Liver (tissue), 9 donors: ENCODE measurements around the gene DOCK9. TPM values are rescaled to one million over a fixed set of nuclear protein-coding genes. Genes with fewer than 3 reads are reported as not detected.

ENCODE experiments used
- DNase-seq: peaks from one replicate; pipeline ENCODE4 v3.0.0-alpha.2; 2017; ENCODE audit warnings: low spot score
- H3K27ac ChIP-seq, 2 donors: one replicate each; pipeline ENCODE4 v1.7.0; 2013; ENCODE audit warnings: inconsistent platforms in 2 of 2, low read length in 2 of 2, control low read depth in 1 of 2, low read depth in 1 of 2, mild to moderate bottlenecking in 1 of 2
- H3K27me3 ChIP-seq, 4 donors: one replicate each; pipeline versions ENCODE4 v1.6.1 to v1.7.0; 2013; ENCODE audit warnings: low read length in 3 of 4, inconsistent platforms in 1 of 4, mild to moderate bottlenecking in 1 of 4, moderate library complexity in 1 of 4; ENCODE audit not compliant: control insufficient read depth in 4 of 4, insufficient read depth in 4 of 4
- H3K36me3 ChIP-seq, 4 donors: one replicate each; pipeline versions ENCODE4 v1.6.1 to v1.7.0; 2013; ENCODE audit warnings: low read length in 3 of 4, mild to moderate bottlenecking in 3 of 4, low read depth in 1 of 4, moderate library complexity in 1 of 4; ENCODE audit not compliant: control insufficient read depth in 4 of 4, insufficient read depth in 3 of 4
- H3K4me1 ChIP-seq, 4 donors: one replicate each; pipeline versions ENCODE4 v1.6.1 to v1.7.0; 2013; ENCODE audit warnings: low read length in 3 of 4, mild to moderate bottlenecking in 3 of 4, moderate library complexity in 1 of 4; ENCODE audit not compliant: control insufficient read depth in 4 of 4, insufficient read depth in 4 of 4
- H3K4me3 ChIP-seq, 3 donors: one replicate each; pipeline versions ENCODE4 v1.6.1 to v1.7.0; 2013; ENCODE audit warnings: low read length in 3 of 3, control low read depth in 1 of 3, low read depth in 1 of 3, mild to moderate bottlenecking in 1 of 3
- H3K9ac ChIP-seq, 2 donors: one replicate each; pipeline ENCODE4 v1.7.0; 2013; ENCODE audit warnings: low read length in 2 of 2, mild to moderate bottlenecking in 2 of 2, moderate library complexity in 2 of 2, control low read depth in 1 of 2, low read depth in 1 of 2
- H3K9me3 ChIP-seq, 4 donors: one replicate each; pipeline versions ENCODE4 v1.6.1 to v1.7.0; 2013; ENCODE audit warnings: low read length in 3 of 4; ENCODE audit not compliant: control insufficient read depth in 4 of 4
- EGR1 ChIP-seq, 2 donors: IDR thresholded peaks; 2 replicates each; pipeline ENCODE4 v1.6.1; 2016 to 2018; ENCODE audit warnings: antibody characterized with exemption in 2 of 2, low read depth in 2 of 2
- FOXA1 ChIP-seq: IDR thresholded peaks from 2 replicates; pipeline ENCODE4 v1.6.1; 2016; ENCODE audit warnings: antibody characterized with exemption
- FOXA2 ChIP-seq: IDR thresholded peaks from 2 replicates; pipeline ENCODE4 v1.6.1; 2016; ENCODE audit warnings: antibody characterized with exemption
- HNF4A ChIP-seq, 2 donors: conservative IDR thresholded peaks; 2 replicates each; pipeline ENCODE4 v1.6.1; 2016; ENCODE audit warnings: antibody characterized with exemption in 2 of 2, mild to moderate bottlenecking in 2 of 2
- HNF4G ChIP-seq: IDR thresholded peaks from 2 replicates; pipeline ENCODE4 v1.6.1; 2016; ENCODE audit warnings: antibody characterized with exemption
- JUND ChIP-seq, 2 donors: IDR thresholded peaks; 2 replicates each; pipeline ENCODE4 v1.6.1; 2016; ENCODE audit warnings: antibody characterized with exemption in 2 of 2
- NR2F2 ChIP-seq: IDR thresholded peaks from 2 replicates; pipeline ENCODE4 v1.6.1; 2016; ENCODE audit warnings: antibody characterized with exemption
- RAD21 ChIP-seq, 2 donors: IDR thresholded peaks; 2 replicates each; pipeline ENCODE4 v1.6.1; 2016; ENCODE audit warnings: antibody characterized with exemption in 2 of 2, mild to moderate bottlenecking in 2 of 2
- REST ChIP-seq: IDR thresholded peaks from 2 replicates; pipeline ENCODE4 v1.6.1; 2016; ENCODE audit warnings: antibody characterized with exemption, mild to moderate bottlenecking
- RXRA ChIP-seq, 2 donors: IDR thresholded peaks; 2 replicates each; pipeline ENCODE4 v1.6.1; 2017 to 2018; ENCODE audit warnings: antibody characterized with exemption in 2 of 2, mild to moderate bottlenecking in 1 of 2
- SP1 ChIP-seq: IDR thresholded peaks from 2 replicates; pipeline ENCODE4 v1.6.1; 2018; ENCODE audit warnings: antibody characterized with exemption, mild to moderate bottlenecking
- TAF1 ChIP-seq: conservative IDR thresholded peaks from 2 replicates; pipeline ENCODE4 v1.6.1; 2016; ENCODE audit warnings: antibody characterized with exemption, mild to moderate bottlenecking
- YY1 ChIP-seq: IDR thresholded peaks from 2 replicates; pipeline ENCODE4 v1.6.1; 2016; ENCODE audit warnings: antibody characterized with exemption, mild to moderate bottlenecking
- WGBS: extraction: QIAGEN DNeasy Blood & Tissue Kit; methylation state at CpG from one replicate; pipeline ENCODE4 v1.1.7; 2013; 5-methylcytosine and 5-hydroxymethylcytosine counted together
- polyA plus RNA-seq, 2 donors: library from polyadenylated mRNA; stranded (reverse) in 1 of 2; unstranded in 1 of 2; fragments of 200-250 nt in 1 of 2; fragments of >200 nt in 1 of 2; fragmentation: Nextera tagmentation in 1 of 2; extraction: Ambion mirVana in 1 of 2; gene quantifications; one replicate each; pipeline versions ENCODE4 v1.2.1 to v1.2.3, GENCODE V29; 2013 to 2015
- total RNA-seq, 2 donors: library from RNA; depleted of rRNA; stranded (reverse); fragments of >200 nt; gene quantifications; one replicate each; pipeline ENCODE4 v1.2.3, GENCODE V29; 2014
- TF ChIP-seq, protein P1 (sequence below): IDR thresholded peaks from 2 replicates; pipeline ENCODE4 v1.6.1; 2016; ENCODE audit warnings: antibody characterized with exemption
- TF ChIP-seq, protein P2 (sequence below): IDR thresholded peaks from 2 replicates; pipeline ENCODE4 v1.6.1; 2016; ENCODE audit warnings: antibody characterized with exemption
- TF ChIP-seq, protein P3 (sequence below): IDR thresholded peaks from 2 replicates; pipeline ENCODE4 v1.6.1; 2016; ENCODE audit warnings: antibody characterized with exemption
- TF ChIP-seq, protein P4 (sequence below): fragments of 150-350 bp; IDR thresholded peaks from 2 replicates; pipeline ENCODE4 v1.5.1; 2017; ENCODE audit warnings: improper control_type of control experiment, low read depth, low read length; ENCODE audit not compliant: missing input control
- donor health status: healthy.
- donor health status: healthy.
- donor health status: healthy.
- donor health status: healthy.
- donor health status: healthy.

The DOCK9 gene
- total and polyA plus RNA-seq, 4 donors, result 5.4 to 31.3 (median 10.6) TPM

- WGBS, result 96% methylated on average over 3 of the region's 3 CpGs
- no peaks in the 10 kb centered on the region for H3K27me3 ChIP-seq
- no peak overlapping the region for H3K4me3 ChIP-seq
- no peaks in the 10 kb centered on the region for H3K9me3 ChIP-seq
- H3K36me3 ChIP-seq, result no peaks in the 10 kb centered on the region
- H3K27ac ChIP-seq, result no peak overlapping the region
- no peak for DNase-seq
- no peak for TF ChIP-seq SP1
- no peak for TF ChIP-seq HNF4G
- no peak for TF ChIP-seq HNF4A (conservative IDR thresholded peaks at IDR 0.05)
- TF ChIP-seq, protein P1, sequence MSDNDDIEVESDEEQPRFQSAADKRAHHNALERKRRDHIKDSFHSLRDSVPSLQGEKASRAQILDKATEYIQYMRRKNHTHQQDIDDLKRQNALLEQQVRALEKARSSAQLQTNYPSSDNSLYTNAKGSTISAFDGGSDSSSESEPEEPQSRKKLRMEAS, result no peak
- no peak for TF ChIP-seq TAF1
- no peak for TF ChIP-seq RXRA (IDR thresholded peaks at IDR 0.05)
- TF ChIP-seq, protein P2, sequence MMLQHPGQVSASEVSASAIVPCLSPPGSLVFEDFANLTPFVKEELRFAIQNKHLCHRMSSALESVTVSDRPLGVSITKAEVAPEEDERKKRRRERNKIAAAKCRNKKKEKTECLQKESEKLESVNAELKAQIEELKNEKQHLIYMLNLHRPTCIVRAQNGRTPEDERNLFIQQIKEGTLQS, result no peak
- TF ChIP-seq, protein P3, sequence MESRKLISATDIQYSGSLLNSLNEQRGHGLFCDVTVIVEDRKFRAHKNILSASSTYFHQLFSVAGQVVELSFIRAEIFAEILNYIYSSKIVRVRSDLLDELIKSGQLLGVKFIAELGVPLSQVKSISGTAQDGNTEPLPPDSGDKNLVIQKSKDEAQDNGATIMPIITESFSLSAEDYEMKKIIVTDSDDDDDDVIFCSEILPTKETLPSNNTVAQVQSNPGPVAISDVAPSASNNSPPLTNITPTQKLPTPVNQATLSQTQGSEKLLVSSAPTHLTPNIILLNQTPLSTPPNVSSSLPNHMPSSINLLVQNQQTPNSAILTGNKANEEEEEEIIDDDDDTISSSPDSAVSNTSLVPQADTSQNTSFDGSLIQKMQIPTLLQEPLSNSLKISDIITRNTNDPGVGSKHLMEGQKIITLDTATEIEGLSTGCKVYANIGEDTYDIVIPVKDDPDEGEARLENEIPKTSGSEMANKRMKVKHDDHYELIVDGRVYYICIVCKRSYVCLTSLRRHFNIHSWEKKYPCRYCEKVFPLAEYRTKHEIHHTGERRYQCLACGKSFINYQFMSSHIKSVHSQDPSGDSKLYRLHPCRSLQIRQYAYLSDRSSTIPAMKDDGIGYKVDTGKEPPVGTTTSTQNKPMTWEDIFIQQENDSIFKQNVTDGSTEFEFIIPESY, result no peak
- no peak for TF ChIP-seq NR2F2
- no peak for TF ChIP-seq JUND (IDR thresholded peaks at IDR 0.05)
- TF ChIP-seq RAD21 (IDR thresholded peaks at IDR 0.05), result no peak
- TF ChIP-seq EGR1 (IDR thresholded peaks at IDR 0.05; ENCODE audit: low read depth in 2 of 2), result no peak
- TF ChIP-seq, protein P4, sequence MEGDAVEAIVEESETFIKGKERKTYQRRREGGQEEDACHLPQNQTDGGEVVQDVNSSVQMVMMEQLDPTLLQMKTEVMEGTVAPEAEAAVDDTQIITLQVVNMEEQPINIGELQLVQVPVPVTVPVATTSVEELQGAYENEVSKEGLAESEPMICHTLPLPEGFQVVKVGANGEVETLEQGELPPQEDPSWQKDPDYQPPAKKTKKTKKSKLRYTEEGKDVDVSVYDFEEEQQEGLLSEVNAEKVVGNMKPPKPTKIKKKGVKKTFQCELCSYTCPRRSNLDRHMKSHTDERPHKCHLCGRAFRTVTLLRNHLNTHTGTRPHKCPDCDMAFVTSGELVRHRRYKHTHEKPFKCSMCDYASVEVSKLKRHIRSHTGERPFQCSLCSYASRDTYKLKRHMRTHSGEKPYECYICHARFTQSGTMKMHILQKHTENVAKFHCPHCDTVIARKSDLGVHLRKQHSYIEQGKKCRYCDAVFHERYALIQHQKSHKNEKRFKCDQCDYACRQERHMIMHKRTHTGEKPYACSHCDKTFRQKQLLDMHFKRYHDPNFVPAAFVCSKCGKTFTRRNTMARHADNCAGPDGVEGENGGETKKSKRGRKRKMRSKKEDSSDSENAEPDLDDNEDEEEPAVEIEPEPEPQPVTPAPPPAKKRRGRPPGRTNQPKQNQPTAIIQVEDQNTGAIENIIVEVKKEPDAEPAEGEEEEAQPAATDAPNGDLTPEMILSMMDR, result no peak
- no peak for TF ChIP-seq FOXA2
- no peak for TF ChIP-seq FOXA1
- no peak overlapping the region for H3K9ac ChIP-seq
- peaks cover 0 to 3% (median 0%) of the 10 kb centered on the region in 4 donors for H3K4me1 ChIP-seq
Observed at GRCh38 chr13:98958443-98958794, 19.4 kb downstream of the DOCK9 start.

DNA sequence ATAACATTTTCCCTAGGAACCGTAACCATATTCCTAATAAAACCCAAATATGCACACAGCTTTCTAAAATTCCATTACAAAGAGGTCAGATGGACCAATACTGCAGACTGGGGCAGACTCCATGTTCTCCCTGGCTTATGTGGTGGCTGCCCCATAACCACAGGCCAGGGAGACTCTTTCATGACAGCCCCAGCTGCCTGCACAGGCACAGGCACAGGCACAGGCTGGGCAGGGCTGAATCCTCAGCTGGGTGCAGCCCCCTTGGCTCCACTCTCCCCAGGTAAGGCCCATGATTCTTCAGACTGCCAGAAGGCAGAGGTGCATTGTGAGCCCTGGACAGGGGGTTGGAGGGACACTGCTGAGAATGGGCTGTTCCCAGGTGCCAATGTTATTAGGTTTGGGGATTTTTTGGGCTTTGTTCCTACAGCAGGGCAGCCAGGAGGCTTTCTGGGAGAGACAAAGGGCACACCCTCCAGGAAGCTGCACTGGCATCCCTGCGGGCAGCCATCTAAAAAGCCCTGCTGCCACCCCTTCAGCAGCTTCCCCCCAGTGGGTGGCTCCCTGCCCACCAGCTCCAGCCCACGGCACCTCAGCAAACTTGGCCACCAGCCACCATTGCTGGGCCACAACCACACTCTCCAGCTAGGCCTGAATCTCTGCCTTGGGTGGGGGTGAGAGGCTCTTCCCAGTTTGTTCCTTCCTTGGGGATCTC lies 20.0 kb downstream of the DOCK9 start:
- H3K4me3 ChIP-seq, result no peak overlapping the region
- H3K9me3 ChIP-seq, result no peaks in the 10 kb centered on the region
- H3K36me3 ChIP-seq, result no peaks in the 10 kb centered on the region
- H3K27ac ChIP-seq, result no peak overlapping the region
- DNase-seq, result no peak
- H3K9ac ChIP-seq, result no peak overlapping the region
- peaks cover 0 to 3% (median 0%) of the 10 kb centered on the region in 4 donors for H3K4me1 ChIP-seq
- whole genome bisulfite sequencing, result 95% methylated on average over 3 of the region's 3 CpGs
- H3K27me3 ChIP-seq, result no peaks in the 10 kb centered on the region
- TF ChIP-seq, protein P4, result no peak
- TF ChIP-seq HNF4A (conservative IDR thresholded peaks at IDR 0.05) (no peak), REST (no peak), FOXA1 (no peak), SP1 (no peak), RXRA (IDR thresholded peaks at IDR 0.05) (no peak), EGR1 (IDR thresholded peaks at IDR 0.05; ENCODE audit: low read depth in 2 of 2) (no peak), NR2F2 (no peak), TAF1 (no peak), FOXA2 (no peak), RAD21 (IDR thresholded peaks at IDR 0.05) (no peak), HNF4G (no peak), JUND (IDR thresholded peaks at IDR 0.05) (no peak), YY1 (no peak)
- TF ChIP-seq, protein P3, result no peak
- TF ChIP-seq, protein P2, result no peak
- TF ChIP-seq, protein P1, result no peak
